ENCODE data around the gene NAALADL1.
"Not testable (repeated sequence)": the region's sequence is repeated elsewhere in the genome, so short reads cannot be mapped to it uniquely, and the experiment has no call there.

Gene NAALADL1

GRCh38 chr11:65008016-65008415 lies 50.3 kb downstream of the NAALADL1 start:
- no peak for DNase-seq

- DNase-seq: not testable (repeated sequence)
Observed at GRCh38 chr11:65003968-65004367, 54.4 kb downstream of the NAALADL1 start.

- DNase-seq: no peak
Observed at GRCh38 chr11:65003282-65003681, 55.1 kb downstream of the NAALADL1 start.

GRCh38 chr11:65002706-65003105 lies 55.6 kb downstream of the NAALADL1 start:
- DNase-seq: no peak

- no peak for DNase-seq
Observed at GRCh38 chr11:64999478-64999877, 58.9 kb downstream of the NAALADL1 start.

- no peak for DNase-seq
Observed at GRCh38 chr11:64998690-64999431, 59.5 kb downstream of the NAALADL1 start.

GRCh38 chr11:64998141-64998540 lies 60.2 kb downstream of the NAALADL1 start:
- no peak for DNase-seq

GRCh38 chr11:64996710-64997380 lies 61.5 kb downstream of the NAALADL1 start, which contains the start of gene BATF2:
Gene BATF2, minus strand, starts transcription at chr11:64996971. Its CDS starts 57 bp downstream, at chr11:64996914.
- no peak for DNase-seq

GRCh38 chr11:64996327-64996709 lies 62.0 kb downstream of the NAALADL1 start:
- DNase-seq: no peak
